A172 (cell line): Measurements from ENCODE around the gene DRC7. TPM values are rescaled to one million over a fixed set of nuclear protein-coding genes. Genes with fewer than 3 reads are reported as not detected.

ENCODE experiments used
- DNase-seq: peaks from one replicate; pipeline ENCODE4 v3.0.0-alpha.2; 2015; ENCODE audit warnings: low spot score
- total RNA-seq: library from RNA; depleted of rRNA; stranded (reverse); fragments of >200 nt; shearing (Covaris generic); gene quantifications from 2 replicates; pipeline ENCODE4 v1.2.3, GENCODE V29; 2014

Gene DRC7
- total RNA-seq, 1 experiment from 2014 or later: not detected

GRCh38 chr16:57749856-57750452 is 55.3 kb downstream of the DRC7 start:
- no peak for DNase-seq

- DNase-seq: no peak
Measured at GRCh38 chr16:57750796-57751538, 56.4 kb downstream of the DRC7 start.

GRCh38 chr16:57751539-57752202 is 57.1 kb downstream of the DRC7 start:
- DNase-seq: no peak

GRCh38 chr16:57752203-57752580 is 57.6 kb downstream of the DRC7 start:
- DNase-seq: no peak

GRCh38 chr16:57752581-57753447 is 58.2 kb downstream of the DRC7 start:
- no peak for DNase-seq

GRCh38 chr16:57753448-57754353 is 59.1 kb downstream of the DRC7 start:
- no peak for DNase-seq

GRCh38 chr16:57754354-57755060 is 59.9 kb downstream of the DRC7 start:
- no peak for DNase-seq

GRCh38 chr16:57755061-57755684 is 60.6 kb downstream of the DRC7 start:
- no peak for DNase-seq

GRCh38 chr16:57755726-57756423 is 61.3 kb downstream of the DRC7 start:
- no peak for DNase-seq

GRCh38 chr16:57756424-57757325 is 62.1 kb downstream of the DRC7 start:
- no peak for DNase-seq

GRCh38 chr16:57757326-57757786 is 62.8 kb downstream of the DRC7 start:
- peak; percentile 67 for DNase-seq

GRCh38 chr16:57757883-57758282 is 63.3 kb downstream of the DRC7 start:
- no peak for DNase-seq

- DNase-seq: no peak
Measured at GRCh38 chr16:57758331-57759117, 63.9 kb downstream of the DRC7 start.

GRCh38 chr16:57759131-57759530 is 64.5 kb downstream of the DRC7 start:
- no peak for DNase-seq

- DNase-seq: no peak
Measured at GRCh38 chr16:57759541-57760356, 65.1 kb downstream of the DRC7 start.
